SIG-M5 treated with dmso at 0.1 percent for 504 hours (cell line): Measurements from ENCODE around the gene LTBP2.
"Not testable (repeated sequence)": the region's sequence is repeated elsewhere in the genome, so short reads cannot be mapped to it uniquely, and the experiment has no call there.

Experiments
- DNase-seq: peaks from one replicate; lab custom pipeline; 2025; ENCODE audit not compliant: unreplicated experiment; lab: John Stamatoyannopoulos, UW

LTBP2 gene

DNA sequence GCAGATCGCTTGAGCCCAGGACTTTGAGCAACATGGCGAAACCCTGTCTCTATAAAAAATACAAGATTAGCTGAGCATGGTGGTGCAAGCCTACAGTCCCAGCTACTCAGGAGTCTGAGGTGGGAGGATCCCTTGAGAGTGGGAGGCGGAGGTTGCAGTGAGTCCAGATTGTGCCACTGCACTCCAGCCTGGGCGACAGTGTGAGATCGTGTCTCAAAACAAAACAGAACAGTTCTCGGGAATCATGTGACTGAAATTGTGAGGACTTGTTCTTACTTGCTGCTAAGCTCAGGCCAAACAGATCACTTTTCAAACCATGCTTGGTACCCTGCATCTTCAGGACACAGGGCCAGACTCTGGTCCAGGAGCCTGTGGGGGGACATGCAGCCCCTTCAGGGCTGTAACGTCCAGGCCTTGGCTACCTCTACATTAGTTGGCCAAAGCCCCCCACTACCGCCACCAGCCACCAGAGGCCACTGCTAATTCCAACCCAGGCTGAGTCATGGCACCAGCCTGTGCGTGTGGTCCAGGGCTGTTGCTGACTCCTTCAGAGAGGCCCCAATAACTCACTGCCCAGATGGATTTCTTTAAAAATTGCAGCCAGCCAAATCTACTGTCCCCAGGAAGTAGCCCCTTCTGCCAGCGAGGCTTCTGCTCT is 152.6 kb downstream of the LTBP2 start:
- peak; percentile 36 for DNase-seq

DNA sequence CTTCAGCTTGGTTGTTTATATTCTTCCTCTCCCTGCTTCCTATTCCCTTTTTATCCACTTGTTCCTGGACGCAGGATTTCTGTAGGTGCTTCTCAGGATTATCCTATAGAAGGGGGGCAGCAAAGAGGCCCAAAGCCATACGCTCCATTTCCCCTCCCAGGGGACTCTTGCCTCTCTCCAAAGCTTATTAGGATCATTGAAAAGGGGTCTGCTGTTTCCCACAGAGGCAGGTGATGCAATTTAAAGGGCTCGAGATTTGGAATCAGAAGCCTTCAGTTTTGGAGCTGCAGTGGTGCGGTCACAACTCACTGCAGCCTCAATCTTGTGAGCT is 154.5 kb downstream of the LTBP2 start:
- DNase-seq: no peak

DNA sequence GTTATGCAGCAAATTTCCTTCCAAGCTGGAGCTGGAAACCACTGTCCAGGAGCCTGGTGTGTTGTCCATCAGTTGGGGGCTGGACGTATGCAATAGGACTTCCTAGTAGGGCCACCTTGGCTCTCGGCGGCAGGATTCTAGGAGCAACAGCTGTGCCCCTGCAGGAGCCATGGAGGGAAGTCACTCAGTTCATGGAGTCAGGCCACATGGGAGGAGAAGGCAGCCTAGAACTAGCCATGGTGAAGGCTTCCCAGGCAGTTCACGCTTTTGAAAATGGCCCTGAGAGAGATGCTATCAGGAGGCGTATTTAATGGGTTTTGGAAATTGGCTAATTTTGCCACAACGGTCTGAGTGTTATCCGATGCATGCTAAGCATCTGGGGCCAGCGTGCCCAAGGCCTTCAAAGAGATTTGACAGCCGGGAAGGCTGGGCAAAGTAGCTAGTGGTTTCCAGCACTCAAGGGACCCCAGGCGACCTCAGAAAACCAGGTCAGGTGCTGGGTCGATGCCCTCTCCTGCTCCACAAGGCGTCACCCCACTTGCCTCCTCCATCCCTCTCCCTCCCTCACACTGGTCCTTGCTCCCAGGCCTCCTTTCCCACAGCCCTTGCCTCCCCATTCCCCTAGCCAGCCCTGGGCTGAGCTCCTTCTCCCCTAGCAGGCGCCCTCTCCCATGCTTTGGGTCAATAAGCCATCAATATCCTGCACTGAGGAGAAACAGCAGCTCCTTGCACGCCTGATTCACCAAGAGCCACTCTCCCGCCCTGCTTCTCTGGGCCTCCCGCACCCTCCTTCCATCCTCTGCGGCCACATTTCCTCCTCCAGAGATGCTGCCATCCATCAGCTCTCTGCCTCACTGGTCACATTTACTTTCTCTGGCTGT is 155.1 kb downstream of the LTBP2 start:
- DNase-seq: no peak

DNA sequence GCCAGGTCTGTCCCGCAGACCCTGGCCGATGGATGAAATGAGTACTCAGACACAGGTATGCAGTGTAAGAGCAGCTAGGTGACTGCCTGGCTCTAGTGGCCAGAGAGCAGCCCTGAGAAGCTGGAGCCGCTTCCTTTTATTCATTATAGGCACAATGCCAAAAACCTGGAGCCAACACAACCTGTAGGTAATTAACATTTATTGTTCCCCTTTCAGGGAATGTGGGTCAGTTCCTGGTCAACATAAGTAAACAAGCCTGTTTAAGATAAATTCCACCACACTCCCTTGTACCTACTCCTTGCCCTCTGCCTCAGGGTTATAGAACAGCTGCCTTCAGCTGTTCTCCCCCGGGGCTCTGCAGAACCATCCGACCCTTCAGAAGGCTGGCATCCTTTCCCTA is 157.6 kb downstream of the LTBP2 start:
- DNase-seq: not testable (repeated sequence)
